Amygdala (tissue), 56 donors: ENCODE data around the gene SLC25A1.

Source experiments
- DNase-seq, 56 donors: peaks; one replicate each; lab custom pipeline; 2025; lab: John Stamatoyannopoulos, UW

Gene SLC25A1

DNA sequence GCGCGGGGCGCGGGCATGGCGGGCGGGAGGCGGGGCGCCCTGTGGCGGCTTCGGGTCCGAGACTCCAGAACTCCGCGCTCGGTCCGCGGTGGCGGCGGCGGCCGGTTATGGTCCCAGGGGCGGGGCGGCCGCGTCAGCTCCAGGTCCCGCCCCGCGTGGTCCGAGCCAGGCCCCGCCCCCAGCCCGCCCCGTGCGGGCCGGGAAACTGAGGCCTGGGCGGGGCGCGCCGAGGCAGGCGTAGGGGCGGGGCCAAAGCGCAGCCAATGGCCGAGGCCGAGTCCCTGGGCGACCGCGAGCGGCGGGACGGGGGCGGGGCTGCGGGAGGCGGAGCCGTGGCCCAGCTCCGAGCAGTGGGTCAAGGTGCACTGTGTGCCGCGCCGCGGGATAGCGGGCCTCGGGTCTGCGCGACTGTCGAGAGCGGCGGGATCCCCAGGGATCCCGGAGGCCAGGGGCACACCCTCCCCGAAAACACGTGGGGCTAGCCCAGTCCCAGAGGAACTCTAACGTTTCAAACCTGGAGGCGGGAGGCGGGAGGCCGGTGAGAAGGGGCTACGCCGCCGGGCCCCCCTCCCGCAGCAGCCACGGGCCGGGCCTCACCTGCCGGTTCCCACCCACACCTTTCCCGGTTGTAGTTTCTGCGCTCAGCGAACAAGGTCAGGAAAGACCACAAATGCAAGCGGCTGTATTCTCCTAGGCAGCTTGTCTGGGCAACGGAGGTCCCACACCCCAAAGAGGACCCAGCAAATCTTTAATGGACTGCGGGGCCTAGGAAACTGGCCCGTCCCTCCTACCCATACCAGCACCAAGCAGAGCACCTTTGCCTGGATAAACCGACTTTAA is at the start of gene SLC25A1:
TSS of gene SLC25A1 (minus strand) at position 80 of the 840 bp plus-strand sequence. CDS start at position 17, 63 bp downstream.
- DNase-seq: peak; percentile 44 to 95 (median 80)

GRCh38 chr22:19228179-19228578 is 49.6 kb upstream of the SLC25A1 start:
- peak in 10 of 56 donors; percentile 7 to 56 (median 16) for DNase-seq

- no peak for DNase-seq
Observed at GRCh38 chr22:19226428-19226827, 47.9 kb upstream of the SLC25A1 start.

DNA sequence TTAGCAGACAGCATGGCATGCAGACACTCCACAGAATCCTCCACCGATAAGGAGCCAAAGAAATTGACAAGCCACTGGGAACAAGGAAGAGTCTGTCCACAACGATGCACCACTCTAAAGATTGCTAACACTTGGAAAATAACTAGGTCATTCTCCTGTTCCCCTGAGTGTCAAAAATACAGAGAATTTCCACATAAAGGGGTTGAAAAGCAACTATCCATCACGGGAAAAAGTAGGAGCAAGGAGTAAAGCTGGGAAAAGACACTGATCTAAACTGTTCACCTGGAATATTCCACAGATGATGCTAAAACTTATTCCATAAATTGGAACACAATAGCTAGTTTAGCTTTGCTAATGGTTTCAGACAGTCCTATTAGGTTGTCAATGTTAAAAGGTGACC is 47.0 kb upstream of the SLC25A1 start:
- no peak for DNase-seq

DNA sequence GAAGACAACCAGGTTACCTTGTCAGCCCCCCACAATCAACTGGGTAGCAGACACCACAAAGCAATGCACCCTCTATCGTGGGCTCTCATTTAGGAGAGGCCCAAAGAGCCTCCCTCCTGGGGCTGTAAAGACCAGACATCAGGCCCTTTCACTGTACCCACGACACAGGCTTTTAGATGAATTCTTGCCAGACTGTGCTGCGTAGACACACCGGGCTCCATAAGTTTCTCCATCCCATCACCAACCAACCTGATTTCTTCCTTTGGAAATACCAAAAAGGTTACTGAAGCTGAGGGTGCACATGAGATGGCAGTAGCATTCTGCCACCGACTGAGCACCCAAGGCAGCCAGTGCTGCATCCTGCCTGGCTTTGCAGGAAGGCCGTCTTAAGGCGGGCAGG is 46.4 kb upstream of the SLC25A1 start:
- no peak for DNase-seq

- no peak for DNase-seq
Observed at GRCh38 chr22:19224557-19224956, 46.0 kb upstream of the SLC25A1 start.

DNA sequence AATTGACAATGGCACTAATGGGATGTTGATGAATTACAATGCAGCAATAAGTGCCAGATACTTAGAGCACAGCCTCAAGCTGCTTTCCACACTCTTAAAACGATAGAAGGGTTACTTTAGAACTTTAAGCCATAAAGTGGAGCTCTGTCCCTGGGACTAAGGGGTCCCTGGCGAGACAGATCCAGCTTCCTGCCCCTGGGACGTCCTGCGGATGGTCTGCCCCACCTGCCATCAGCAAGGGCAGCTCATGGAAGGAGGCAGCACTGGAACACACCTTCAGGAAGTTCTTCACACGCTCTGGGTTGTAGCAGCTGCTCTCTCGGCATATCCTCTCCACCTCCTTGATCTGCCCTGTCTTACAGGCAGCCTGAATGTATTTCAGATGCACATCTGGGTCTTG is 45.1 kb upstream of the SLC25A1 start:
- no peak for DNase-seq

DNA sequence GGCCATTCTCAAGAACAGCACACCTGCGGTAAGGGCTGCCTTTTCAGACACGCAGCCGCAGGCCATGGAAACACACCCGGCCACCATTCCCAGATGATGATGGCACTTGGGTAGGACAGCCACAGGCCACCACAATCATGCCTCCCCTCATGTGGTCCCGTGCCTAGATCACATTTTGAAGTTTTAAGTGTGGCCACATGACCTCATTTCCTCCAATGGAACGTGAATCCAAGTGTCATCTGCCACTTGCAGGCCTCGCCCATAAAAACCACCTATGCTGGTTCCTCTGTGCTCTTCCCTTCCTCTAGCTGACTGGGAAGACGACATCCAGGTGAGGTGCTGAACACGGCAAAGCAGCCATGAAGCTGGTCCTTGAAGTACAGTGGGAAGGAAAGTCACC is 44.6 kb upstream of the SLC25A1 start:
- no peak for DNase-seq

- no peak for DNase-seq
Observed at GRCh38 chr22:19222242-19223005, 43.9 kb upstream of the SLC25A1 start.

DNA sequence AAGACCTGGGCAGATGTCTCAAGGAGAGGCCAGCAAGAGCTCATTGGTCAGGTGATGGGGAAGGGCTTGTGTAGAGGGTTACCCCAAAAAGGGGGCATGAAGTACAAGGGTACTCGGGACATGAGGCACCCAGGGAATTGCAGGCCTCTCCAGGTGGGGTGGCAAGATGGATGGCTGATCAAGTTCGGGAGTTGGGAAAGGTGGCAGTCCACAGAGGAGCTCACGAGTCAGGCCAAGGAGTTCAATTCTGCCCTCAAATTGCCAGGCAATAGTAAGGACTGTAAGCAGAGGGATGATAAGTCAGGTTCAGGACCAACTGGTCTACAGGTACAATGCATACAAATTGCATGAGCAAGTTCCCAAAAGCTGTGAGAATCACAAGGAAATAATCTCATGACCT is 42.3 kb upstream of the SLC25A1 start:
- DNase-seq: no peak

DNA sequence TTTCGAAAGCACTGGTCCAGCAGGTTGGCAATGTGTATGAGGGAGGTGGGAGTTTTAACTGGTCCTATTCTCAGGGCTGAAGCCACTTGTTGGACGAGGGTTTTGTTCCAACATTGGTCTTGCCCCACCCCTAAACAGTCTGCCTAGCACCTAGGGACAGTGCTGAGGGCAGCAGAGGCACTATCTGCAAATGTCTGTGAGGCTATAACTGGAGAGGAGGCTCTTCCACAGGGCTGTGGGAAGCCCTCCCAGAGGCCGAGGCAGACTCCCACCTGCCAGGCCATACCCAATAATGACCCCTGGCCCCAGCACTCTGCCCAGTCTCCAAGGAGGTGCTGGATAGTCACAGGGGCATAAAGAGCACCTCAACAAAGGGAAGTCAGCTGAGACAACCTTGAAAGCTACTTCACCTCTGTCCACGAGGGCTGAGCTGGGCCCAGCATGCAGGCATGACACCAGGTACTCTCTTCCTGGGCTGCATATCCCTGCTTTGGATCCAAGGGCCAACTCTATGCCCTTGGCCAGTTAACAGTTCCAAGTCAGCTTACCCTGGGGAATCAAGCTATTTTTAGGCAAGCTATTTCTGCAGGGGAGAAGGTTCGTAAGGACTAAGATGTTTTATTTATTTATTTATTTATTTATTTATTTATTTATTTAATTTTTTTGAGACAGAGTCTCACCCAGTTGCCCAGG is 40.2 kb upstream of the SLC25A1 start:
- DNase-seq: no peak

DNA sequence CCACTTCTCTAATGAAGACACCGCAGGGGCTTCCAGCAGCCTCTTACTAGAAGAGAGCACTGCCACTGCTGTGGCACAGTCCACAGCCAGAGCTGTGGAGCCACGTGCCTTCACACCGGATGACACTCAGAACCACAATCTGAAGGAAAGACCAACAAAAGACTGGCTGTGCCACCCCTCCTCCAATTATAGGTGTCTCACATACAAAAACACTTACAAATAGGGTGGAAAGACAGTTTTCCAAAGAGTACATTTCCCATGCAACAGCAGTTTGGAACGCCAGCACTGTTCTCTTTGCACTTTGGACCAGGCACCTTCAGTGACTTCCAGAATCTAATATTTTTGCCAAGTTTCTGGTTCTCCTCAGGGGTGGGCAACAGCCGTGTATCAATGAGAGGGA is 38.0 kb upstream of the SLC25A1 start:
- DNase-seq: no peak

GRCh38 chr22:19215360-19215759 is 36.8 kb upstream of the SLC25A1 start:
- DNase-seq: no peak

DNA sequence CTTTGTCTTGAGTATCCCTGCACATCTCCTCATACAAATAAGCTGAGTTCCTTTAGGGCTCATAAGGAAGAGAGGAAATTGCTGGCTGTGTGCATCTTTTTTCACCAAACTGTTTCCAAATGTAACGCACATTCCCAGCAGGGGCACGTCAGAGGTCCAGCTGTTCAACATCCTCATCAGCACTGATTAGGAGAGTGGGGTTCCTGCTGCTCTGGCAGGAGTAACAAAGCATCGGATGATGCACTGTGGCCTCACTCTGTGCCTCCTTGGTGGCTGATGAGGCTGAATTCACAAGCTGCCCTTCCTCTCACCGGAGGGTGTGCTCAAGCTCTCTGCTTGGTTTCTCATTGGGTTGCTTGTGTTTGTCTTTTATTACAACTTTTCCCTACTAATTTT is 35.5 kb upstream of the SLC25A1 start:
- no peak for DNase-seq

DNA sequence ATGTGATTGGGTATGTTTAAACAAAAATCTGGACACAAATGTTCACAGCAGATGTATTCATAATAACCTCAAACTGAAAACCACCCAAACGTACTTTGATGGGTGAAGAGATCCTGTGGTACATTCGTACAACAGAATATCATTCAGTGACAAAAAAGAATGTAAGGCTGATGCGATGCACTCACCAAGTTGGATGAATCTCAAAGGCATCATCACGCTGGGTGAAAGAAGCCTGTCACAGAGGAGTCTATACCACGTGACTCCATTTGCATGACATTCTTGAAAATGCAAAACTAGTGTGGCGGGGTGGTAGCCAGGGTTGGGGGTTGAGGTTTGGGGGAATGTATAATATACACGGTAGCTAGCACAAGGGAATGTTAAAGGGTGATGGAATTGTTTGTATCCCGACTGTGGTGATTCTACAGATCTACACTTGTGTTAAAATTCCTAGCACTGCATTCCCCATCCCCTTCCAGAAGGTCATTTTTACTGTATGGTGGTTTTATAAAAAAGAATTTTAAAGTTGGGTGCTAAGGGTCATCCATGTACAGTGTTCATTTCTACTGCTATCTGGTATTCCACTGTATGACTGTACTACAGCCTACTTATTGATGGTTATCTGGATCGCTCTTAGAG is 35.0 kb upstream of the SLC25A1 start:
- peak in 11 of 56 donors; percentile 5 to 52 (median 28) for DNase-seq

GRCh38 chr22:19213001-19213400 is 34.5 kb upstream of the SLC25A1 start:
- no peak for DNase-seq

DNA sequence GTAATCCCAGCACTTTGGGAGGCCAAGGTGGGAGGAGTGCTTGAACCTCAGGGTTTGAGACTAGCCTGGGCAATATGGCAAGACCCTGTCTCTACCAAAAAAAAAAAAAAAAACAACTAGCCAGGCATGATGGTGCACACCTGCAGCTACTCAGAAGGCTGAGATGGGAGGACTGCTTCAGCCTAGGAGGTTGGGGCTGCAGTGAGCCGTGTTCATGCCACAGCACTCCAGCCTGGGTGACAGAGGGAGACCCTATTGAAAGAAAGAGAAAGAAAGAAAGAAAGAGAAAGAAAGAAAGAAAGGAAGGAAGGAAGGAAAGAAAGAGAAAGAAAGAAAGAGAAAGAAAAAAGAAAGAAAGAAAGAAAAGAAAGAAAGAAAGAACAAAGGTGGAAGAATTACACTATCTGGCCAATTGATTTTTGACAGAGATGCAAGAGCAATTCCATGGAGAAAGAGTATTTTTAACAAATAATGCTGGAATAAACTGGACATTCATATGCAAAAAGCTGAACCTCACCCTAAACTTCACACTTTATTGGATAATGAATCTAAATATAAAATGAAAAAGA is 33.9 kb upstream of the SLC25A1 start:
- no peak for DNase-seq

DNA sequence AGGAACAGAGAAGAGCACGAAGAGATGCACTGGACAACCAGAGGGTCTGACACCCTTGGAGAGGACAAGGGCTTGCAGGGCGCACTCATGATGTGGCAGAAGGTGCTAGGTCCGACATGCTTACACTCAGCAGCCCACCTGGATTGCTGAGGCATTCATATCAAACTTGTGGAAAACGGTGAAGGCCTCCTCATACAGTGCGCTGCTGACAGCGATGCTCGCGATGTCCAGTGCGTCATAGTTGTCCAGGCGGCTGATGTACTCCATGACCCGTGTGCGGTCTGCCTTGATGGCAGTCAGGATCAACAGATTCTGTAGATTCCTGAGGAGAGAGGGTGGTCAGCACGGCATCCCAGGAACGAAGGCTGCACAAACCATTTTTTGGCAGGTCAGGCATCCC is 31.7 kb upstream of the SLC25A1 start:
- no peak for DNase-seq

GRCh38 chr22:19208287-19208847 is 29.8 kb upstream of the SLC25A1 start:
- DNase-seq: no peak

GRCh38 chr22:19207884-19208283 is 29.3 kb upstream of the SLC25A1 start:
- no peak for DNase-seq
